Measurements from ENCODE around the gene PHKG2.

GRCh38 chr16:30703971-30704370 lies 44.3 kb upstream of the PHKG2 start:
- TF ChIP-seq CTCF (conservative IDR thresholded peaks at IDR 0.05), result no peak
- no peak for TF ChIP-seq ZFX (IDR thresholded peaks at IDR 0.05)
